Stomach (tissue), 4 donors: ENCODE measurements around the gene TRNP1.

ENCODE experiments used
- POLR2AphosphoS5 ChIP-seq, 3 donors: sonication (generic); formaldehyde crosslinking; IDR thresholded peaks; one replicate each; pipeline ENCODE4 v1.6.1; 2016; ENCODE audit warnings: antibody characterized with exemption in 3 of 3
- TF ChIP-seq, protein P1 (sequence below), 7 experiments: fragments of 450-650 bp in 4 of 7; fragments of 200-600 bp in 3 of 7; sonication (generic) in 3 of 7; IDR thresholded peaks; one replicate each; pipeline ENCODE4 v1.5.1; 2016 to 2019; ENCODE audit warnings: antibody characterized with exemption in 7 of 7, control low read depth in 2 of 7, mild to moderate bottlenecking in 1 of 7

- TF ChIP-seq, protein P1, sequence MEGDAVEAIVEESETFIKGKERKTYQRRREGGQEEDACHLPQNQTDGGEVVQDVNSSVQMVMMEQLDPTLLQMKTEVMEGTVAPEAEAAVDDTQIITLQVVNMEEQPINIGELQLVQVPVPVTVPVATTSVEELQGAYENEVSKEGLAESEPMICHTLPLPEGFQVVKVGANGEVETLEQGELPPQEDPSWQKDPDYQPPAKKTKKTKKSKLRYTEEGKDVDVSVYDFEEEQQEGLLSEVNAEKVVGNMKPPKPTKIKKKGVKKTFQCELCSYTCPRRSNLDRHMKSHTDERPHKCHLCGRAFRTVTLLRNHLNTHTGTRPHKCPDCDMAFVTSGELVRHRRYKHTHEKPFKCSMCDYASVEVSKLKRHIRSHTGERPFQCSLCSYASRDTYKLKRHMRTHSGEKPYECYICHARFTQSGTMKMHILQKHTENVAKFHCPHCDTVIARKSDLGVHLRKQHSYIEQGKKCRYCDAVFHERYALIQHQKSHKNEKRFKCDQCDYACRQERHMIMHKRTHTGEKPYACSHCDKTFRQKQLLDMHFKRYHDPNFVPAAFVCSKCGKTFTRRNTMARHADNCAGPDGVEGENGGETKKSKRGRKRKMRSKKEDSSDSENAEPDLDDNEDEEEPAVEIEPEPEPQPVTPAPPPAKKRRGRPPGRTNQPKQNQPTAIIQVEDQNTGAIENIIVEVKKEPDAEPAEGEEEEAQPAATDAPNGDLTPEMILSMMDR (IDR thresholded peaks at IDR 0.05): no peak
- no peak for TF ChIP-seq POLR2AphosphoS5 (IDR thresholded peaks at IDR 0.05)
Observed at GRCh38 chr1:26951216-26951615, 42.3 kb upstream of the TRNP1 start.
